MG63 (cell line): Measurements from ENCODE around the gene AMIGO2. TPM values are rescaled to one million over a fixed set of nuclear protein-coding genes. Genes with fewer than 3 reads are reported as not detected.

Source experiments
- DNase-seq: peaks from one replicate; pipeline ENCODE4 v3.0.0-alpha.2; 2020
- H3K27me3 ChIP-seq: fragments of 250-450 bp; sonication (Bioruptor Pico); 2 replicates; pipeline ENCODE4 v1.5.1; 2020; ENCODE audit warnings: mild to moderate bottlenecking, moderate library complexity
- H3K36me3 ChIP-seq: fragments of 250-450 bp; sonication (Bioruptor Pico); 2 replicates; pipeline ENCODE4 v1.5.1; 2020; ENCODE audit warnings: mild to moderate bottlenecking, moderate library complexity
- H3K4me3 ChIP-seq: fragments of 250-450 bp; sonication (Bioruptor Pico); 2 replicates; pipeline ENCODE4 v1.5.1; 2020; ENCODE audit warnings: mild to moderate bottlenecking, moderate library complexity
- H3K9me3 ChIP-seq: fragments of 250-450 bp; sonication (Bioruptor Pico); 2 replicates; pipeline ENCODE4 v1.5.1; 2020; ENCODE audit warnings: mild to moderate bottlenecking, moderate library complexity
- total RNA-seq: library from RNA; depleted of rRNA; stranded (reverse); fragments of >200 nt; shearing (Covaris generic); gene quantifications from 2 replicates; pipeline ENCODE4 v1.2.3, GENCODE V29; 2014; ENCODE audit warnings: low replicate concordance; rRNA removed

Gene AMIGO2
- total RNA-seq, 1 experiment from 2014 or later = 6.3 TPM

DNA sequence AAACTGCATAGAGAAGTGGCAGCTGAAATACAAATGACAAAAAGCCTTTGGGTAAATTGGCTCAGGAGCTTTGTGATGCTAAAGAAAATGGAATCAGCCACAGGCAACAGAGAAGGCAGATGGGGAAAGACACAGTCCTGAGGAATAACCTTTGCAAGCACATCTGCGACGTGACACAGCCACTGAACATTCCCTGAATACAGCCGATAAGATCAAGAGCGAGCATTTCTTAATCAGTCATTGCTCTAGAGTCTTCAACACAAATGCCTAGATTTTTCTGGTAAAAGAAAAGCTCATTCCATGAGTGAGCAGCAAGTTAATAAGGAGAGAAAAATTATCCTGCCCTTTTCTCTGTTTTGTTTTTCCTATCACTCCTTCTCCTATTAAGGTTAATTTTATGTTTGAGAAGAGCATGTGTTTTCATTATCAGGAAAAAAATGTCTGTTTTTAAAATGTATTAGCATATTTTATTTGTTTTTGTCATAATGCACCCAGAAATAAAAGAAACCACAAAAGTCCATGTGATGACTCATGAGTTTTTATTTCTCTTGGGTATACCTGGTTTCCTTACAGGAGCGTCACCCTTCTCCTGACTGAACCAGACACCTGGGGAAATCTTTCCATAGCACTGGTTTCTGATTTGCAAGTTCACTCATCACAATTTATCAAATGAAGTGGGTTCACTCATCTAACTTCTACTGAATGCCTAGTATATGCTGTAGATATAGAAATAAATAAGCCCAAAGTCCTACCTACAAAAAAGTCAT is 45.8 kb downstream of the AMIGO2 start:
- Histone ChIP-seq H3K4me3 (no peak overlapping the region), H3K36me3 (no peaks in the 10 kb centered on the region), H3K9me3 (no peaks in the 10 kb centered on the region), H3K27me3 (no peaks in the 10 kb centered on the region)
- no peak for DNase-seq

DNA sequence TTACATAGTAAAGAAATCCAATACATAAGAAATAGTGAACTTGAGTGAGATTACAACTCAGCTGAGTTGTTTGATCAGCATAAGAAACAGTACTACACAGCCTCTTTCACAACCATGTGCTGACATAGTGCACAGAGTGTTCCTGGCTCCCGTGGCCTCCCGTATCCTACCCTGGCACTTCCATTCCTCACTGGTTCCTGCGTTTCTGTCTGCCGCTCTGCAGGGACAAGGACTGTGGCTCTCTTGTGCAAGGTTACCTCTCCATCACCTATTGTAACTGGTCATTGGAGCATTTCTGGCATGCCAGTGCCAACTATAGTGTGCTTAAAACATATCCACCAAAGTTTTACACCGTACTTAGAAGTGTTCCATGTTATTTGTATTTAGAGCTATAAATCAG is 46.7 kb downstream of the AMIGO2 start:
- Histone ChIP-seq H3K4me3 (no peak overlapping the region), H3K9me3 (no peaks in the 10 kb centered on the region)
- no peak for DNase-seq

DNA sequence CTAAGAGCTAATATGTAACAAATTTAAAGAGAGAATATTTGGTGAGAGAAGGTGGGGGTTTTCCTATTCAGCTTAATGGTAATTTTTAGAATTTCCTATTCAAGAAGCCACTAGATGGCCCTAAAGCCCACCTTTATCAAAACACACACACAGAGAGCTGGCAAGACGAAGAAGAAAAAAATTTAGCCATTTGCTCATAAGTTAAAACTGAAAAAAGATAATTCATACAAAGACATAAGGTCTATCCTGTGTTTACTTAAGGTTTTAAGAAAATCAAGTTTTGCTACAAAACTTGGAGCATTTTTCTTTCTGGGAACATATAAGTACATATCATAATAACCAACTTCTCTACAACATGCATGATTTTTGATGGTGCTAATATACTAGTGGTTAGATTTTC is 47.1 kb downstream of the AMIGO2 start:
- no peak for DNase-seq
- Histone ChIP-seq H3K27me3 (no peaks in the 10 kb centered on the region), H3K4me3 (no peak overlapping the region), H3K36me3 (no peaks in the 10 kb centered on the region), H3K9me3 (no peaks in the 10 kb centered on the region)

More for the DNA sequence above, 46.7 kb downstream of the AMIGO2 start:
- Histone ChIP-seq H3K27me3 (no peaks in the 10 kb centered on the region), H3K36me3 (no peaks in the 10 kb centered on the region)

DNA sequence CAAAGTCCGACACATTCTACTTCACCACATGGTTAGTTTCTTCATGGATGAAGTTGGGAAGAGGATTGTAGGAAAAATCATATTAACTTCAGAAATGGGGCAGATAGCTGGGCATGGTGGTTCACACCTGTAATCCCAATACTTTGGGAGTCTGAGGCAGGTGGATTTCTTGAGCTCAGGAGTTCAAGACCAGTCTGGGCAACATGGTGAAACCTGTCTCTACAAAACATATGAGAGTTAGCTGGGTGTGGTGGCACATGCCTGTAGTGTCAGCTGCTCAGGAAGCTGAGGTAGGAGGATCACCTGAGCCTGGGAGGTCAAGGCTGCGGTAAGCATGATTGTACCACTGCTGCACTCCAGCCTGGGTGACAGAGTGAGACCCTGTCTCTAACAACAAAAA is 49.9 kb downstream of the AMIGO2 start:
- Histone ChIP-seq H3K4me3 (no peak overlapping the region), H3K36me3 (no peaks in the 10 kb centered on the region), H3K27me3 (no peaks in the 10 kb centered on the region), H3K9me3 (no peaks in the 10 kb centered on the region)
- no peak for DNase-seq

GRCh38 chr12:47028981-47029708 is 50.6 kb downstream of the AMIGO2 start:
- DNase-seq = no peak
- Histone ChIP-seq H3K4me3 (no peak overlapping the region), H3K36me3 (no peaks in the 10 kb centered on the region), H3K27me3 (no peaks in the 10 kb centered on the region), H3K9me3 (no peaks in the 10 kb centered on the region)

DNA sequence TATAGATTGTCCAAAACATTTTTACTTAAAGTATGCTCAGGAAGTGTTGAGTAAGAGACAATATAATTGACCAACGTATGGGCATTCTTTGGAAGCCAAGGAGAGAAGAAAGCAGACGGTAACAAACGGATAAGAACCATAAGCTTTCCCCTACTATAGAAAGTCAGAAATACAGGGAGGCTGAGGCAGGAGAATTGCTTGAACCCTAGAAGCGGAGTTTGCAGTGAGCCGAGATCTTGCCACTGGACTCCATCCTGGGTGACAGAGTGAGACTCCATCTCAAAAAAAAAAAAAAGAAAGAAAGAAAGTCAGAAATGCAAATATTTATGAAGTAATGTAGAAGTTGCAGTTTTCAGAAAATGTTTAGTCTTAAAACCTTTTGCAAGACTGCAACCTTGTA is 51.6 kb downstream of the AMIGO2 start:
- no peak overlapping the region for H3K4me3 ChIP-seq
- no peaks in the 10 kb centered on the region for H3K9me3 ChIP-seq
- no peaks in the 10 kb centered on the region for H3K27me3 ChIP-seq
- no peaks in the 10 kb centered on the region for H3K36me3 ChIP-seq
- no peak for DNase-seq

Other genes with a start within 250 kb of the AMIGO2 start
- not detected in 2 replicates for gene PCED1B, start 338 bp downstream of the AMIGO2 start, total RNA-seq